ENCODE measurements around the gene KCNK7.

The KCNK7 gene

DNA sequence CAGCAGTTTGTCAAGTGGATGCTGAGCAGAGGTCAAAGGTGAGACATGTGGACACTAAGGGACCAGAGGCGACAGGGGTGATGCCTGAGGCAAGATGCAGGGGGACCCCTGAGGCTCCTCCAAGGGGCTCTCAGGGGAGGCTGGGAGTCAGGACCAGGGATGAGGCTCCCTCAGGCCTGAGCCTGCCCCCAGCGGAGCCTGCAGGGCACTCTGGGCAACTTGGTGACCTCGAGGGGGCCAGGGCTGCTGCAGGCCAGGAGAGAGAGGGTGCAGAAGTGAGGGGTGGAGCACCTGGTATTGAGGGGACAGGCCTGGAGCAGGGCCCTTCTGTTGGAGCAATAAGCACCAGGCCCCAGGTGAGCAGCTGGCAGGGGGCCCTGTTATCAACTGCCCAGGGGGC, 13.7 kb downstream of the KCNK7 start:
- TF ChIP-seq TAF1 (IDR thresholded peaks at IDR 0.05; ENCODE audit: borderline replicate concordance, insufficient read depth, low read length) (no peak), SIN3A (IDR thresholded peaks at IDR 0.05; ENCODE audit: borderline replicate concordance, insufficient read depth, low read length) (no peak), POLR2AphosphoS5 (IDR thresholded peaks at IDR 0.05; ENCODE audit: low read depth, low read length) (no peak), FOXP2 (optimal IDR thresholded peaks at IDR 0.05; ENCODE audit: borderline replicate concordance, extremely low read depth, extremely low read length, insufficient read depth) (no peak)
- TF ChIP-seq, protein P1, sequence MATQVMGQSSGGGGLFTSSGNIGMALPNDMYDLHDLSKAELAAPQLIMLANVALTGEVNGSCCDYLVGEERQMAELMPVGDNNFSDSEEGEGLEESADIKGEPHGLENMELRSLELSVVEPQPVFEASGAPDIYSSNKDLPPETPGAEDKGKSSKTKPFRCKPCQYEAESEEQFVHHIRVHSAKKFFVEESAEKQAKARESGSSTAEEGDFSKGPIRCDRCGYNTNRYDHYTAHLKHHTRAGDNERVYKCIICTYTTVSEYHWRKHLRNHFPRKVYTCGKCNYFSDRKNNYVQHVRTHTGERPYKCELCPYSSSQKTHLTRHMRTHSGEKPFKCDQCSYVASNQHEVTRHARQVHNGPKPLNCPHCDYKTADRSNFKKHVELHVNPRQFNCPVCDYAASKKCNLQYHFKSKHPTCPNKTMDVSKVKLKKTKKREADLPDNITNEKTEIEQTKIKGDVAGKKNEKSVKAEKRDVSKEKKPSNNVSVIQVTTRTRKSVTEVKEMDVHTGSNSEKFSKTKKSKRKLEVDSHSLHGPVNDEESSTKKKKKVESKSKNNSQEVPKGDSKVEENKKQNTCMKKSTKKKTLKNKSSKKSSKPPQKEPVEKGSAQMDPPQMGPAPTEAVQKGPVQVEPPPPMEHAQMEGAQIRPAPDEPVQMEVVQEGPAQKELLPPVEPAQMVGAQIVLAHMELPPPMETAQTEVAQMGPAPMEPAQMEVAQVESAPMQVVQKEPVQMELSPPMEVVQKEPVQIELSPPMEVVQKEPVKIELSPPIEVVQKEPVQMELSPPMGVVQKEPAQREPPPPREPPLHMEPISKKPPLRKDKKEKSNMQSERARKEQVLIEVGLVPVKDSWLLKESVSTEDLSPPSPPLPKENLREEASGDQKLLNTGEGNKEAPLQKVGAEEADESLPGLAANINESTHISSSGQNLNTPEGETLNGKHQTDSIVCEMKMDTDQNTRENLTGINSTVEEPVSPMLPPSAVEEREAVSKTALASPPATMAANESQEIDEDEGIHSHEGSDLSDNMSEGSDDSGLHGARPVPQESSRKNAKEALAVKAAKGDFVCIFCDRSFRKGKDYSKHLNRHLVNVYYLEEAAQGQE (IDR thresholded peaks at IDR 0.05; ENCODE audit: insufficient read depth in 1 of 2, low read depth in 2 of 2, low read length in 2 of 2), result no peak

GRCh38 chr11:65580756-65581155, 14.8 kb downstream of the KCNK7 start:
- TF ChIP-seq FOXP2 (optimal IDR thresholded peaks at IDR 0.05; ENCODE audit: borderline replicate concordance, extremely low read depth, extremely low read length, insufficient read depth) (no peak), SIN3A (IDR thresholded peaks at IDR 0.05; ENCODE audit: borderline replicate concordance, insufficient read depth, low read length) (no peak), POLR2AphosphoS5 (IDR thresholded peaks at IDR 0.05; ENCODE audit: low read depth, low read length) (no peak), TAF1 (IDR thresholded peaks at IDR 0.05; ENCODE audit: borderline replicate concordance, insufficient read depth, low read length) (no peak)
- TF ChIP-seq, protein P1 (IDR thresholded peaks at IDR 0.05; ENCODE audit: insufficient read depth in 1 of 2, low read depth in 2 of 2, low read length in 2 of 2), result no peak

GRCh38 chr11:65580031-65580692, 15.4 kb downstream of the KCNK7 start:
- TF ChIP-seq, protein P1 (IDR thresholded peaks at IDR 0.05; ENCODE audit: insufficient read depth in 1 of 2, low read depth in 2 of 2, low read length in 2 of 2), result no peak
- TF ChIP-seq TAF1 (IDR thresholded peaks at IDR 0.05; ENCODE audit: borderline replicate concordance, insufficient read depth, low read length), result no peak
- TF ChIP-seq FOXP2 (optimal IDR thresholded peaks at IDR 0.05; ENCODE audit: borderline replicate concordance, extremely low read depth, extremely low read length, insufficient read depth), result no peak
- no peak for TF ChIP-seq SIN3A (IDR thresholded peaks at IDR 0.05; ENCODE audit: borderline replicate concordance, insufficient read depth, low read length)
- TF ChIP-seq POLR2AphosphoS5 (IDR thresholded peaks at IDR 0.05; ENCODE audit: low read depth, low read length), result no peak

- no peak for TF ChIP-seq FOXP2 (optimal IDR thresholded peaks at IDR 0.05; ENCODE audit: borderline replicate concordance, extremely low read depth, extremely low read length, insufficient read depth)
- no peak for TF ChIP-seq POLR2AphosphoS5 (IDR thresholded peaks at IDR 0.05; ENCODE audit: low read depth, low read length)
- no peak for TF ChIP-seq TAF1 (IDR thresholded peaks at IDR 0.05; ENCODE audit: borderline replicate concordance, insufficient read depth, low read length)
- TF ChIP-seq, protein P1 (IDR thresholded peaks at IDR 0.05; ENCODE audit: insufficient read depth in 1 of 2, low read depth in 2 of 2, low read length in 2 of 2), result no peak
- TF ChIP-seq SIN3A (IDR thresholded peaks at IDR 0.05; ENCODE audit: borderline replicate concordance, insufficient read depth, low read length), result no peak
Observed at GRCh38 chr11:65579291-65579690, 16.3 kb downstream of the KCNK7 start.

Data from PFSK-1 (cell line).